Panc1 (cell line): ENCODE data around the gene SPOCK1. TPM values are rescaled to one million over a fixed set of nuclear protein-coding genes. Genes with fewer than 3 reads are reported as not detected.

ENCODE experiments used
- ATAC-seq: fragments of 200-7000 bp; cut with Tn5 transposase; 2 replicates; pipeline ENCODE4 v1.9.1; 2020; ENCODE audit warnings: mild to moderate bottlenecking, moderate library complexity
- BruUV-seq: library from RNA; stranded (reverse); fragments of 400-500 nt; replicated peaks from 2 replicates; lab custom pipeline; 2021; lab: Mats Ljungman, UMichigan
- CTCF ChIA-PET: fragments of 300-600 bp; sonication (Branson Sonifier 250); formaldehyde crosslinking; loops from one replicate; lab custom pipeline; 2022; ENCODE audit warnings: antibody characterized with exemption; lab: Charles Lee
- POLR2A ChIA-PET: fragments of 300-600 bp; sonication (Branson Sonifier 250); formaldehyde crosslinking; loops from one replicate; lab custom pipeline; 2022; ENCODE audit warnings: antibody characterized with exemption; lab: Charles Lee
- DNase-seq: peaks from one replicate; pipeline ENCODE4 v3.0.0-alpha.2; 2010; ENCODE audit warnings: low read depth, low spot score
- H3K27ac ChIP-seq: 2 replicates; pipeline ENCODE4 v1.5.1; 2011; ENCODE audit warnings: mild to moderate bottlenecking, low read length, inconsistent platforms
- H3K27me3 ChIP-seq: fragments of 200-500 bp; sonication (Bioruptor generic); 2 replicates; pipeline ENCODE4 v1.6.0; 2014; ENCODE audit warnings: low read length, inconsistent platforms; ENCODE audit not compliant: control insufficient read depth, insufficient read depth
- H3K36me3 ChIP-seq: fragments of 200-500 bp; sonication (Bioruptor generic); 2 replicates; pipeline ENCODE4 v1.5.1; 2014; ENCODE audit warnings: inconsistent platforms, mild to moderate bottlenecking, low read length, moderate library complexity; ENCODE audit not compliant: control insufficient read depth, insufficient read depth
- H3K4me1 ChIP-seq: 2 replicates; pipeline ENCODE4 v1.5.1; 2011; ENCODE audit warnings: inconsistent platforms, mild to moderate bottlenecking, low read length, moderate library complexity; ENCODE audit not compliant: control insufficient read depth, insufficient read depth
- H3K4me3 ChIP-seq, 2 experiments: 2 replicates each; pipeline ENCODE4 v1.5.1; 2011 to 2012; ENCODE audit warnings: low read depth in 2 of 2, low read length in 2 of 2, mild to moderate bottlenecking in 2 of 2, inconsistent platforms in 1 of 2, moderate library complexity in 1 of 2
- H3K9me3 ChIP-seq: fragments of 200-500 bp; sonication (Bioruptor generic); 2 replicates; pipeline ENCODE4 v1.5.1; 2014; ENCODE audit warnings: low read depth, mild to moderate bottlenecking, inconsistent platforms, low read length, moderate library complexity; ENCODE audit not compliant: control insufficient read depth, insufficient read depth
- CTCF ChIP-seq: fragments of 450-650 bp; IDR thresholded peaks from 2 replicates; pipeline ENCODE4 v1.5.1; 2017; ENCODE audit warnings: mild to moderate bottlenecking
- POLR2AphosphoS5 ChIP-seq: IDR thresholded peaks from 2 replicates; pipeline ENCODE4 v1.6.1; 2012; ENCODE audit warnings: mild to moderate bottlenecking, low read depth, low read length, moderate library complexity
- REST ChIP-seq, 2 experiments: IDR thresholded peaks; 2 replicates each; pipeline ENCODE4 v1.6.1; 2011 to 2012; ENCODE audit warnings: low read depth in 2 of 2, control low read depth in 1 of 2, low read length in 1 of 2, mild to moderate bottlenecking in 1 of 2, moderate library complexity in 1 of 2; ENCODE audit not compliant: insufficient read depth in 1 of 2
- SIN3A ChIP-seq: IDR thresholded peaks from 2 replicates; pipeline ENCODE4 v1.6.1; 2012; ENCODE audit warnings: low read depth, mild to moderate bottlenecking, low read length, moderate library complexity, borderline replicate concordance; ENCODE audit not compliant: insufficient read depth
- TCF7L2 ChIP-seq: IDR thresholded peaks from 2 replicates; pipeline ENCODE4 v1.6.1; 2011; ENCODE audit warnings: mild to moderate bottlenecking, low read depth, low read length, inconsistent platforms
- in situ Hi-C: cut with HindIII; loops from 2 replicates; pipeline ENCODE4 v1.10.0; 2016; ENCODE audit warnings: low sequenced_read_pairs, low pct_unique_long_range_greater_than_20kb
- intact Hi-C: fragments of 100-400 bp; cut with micrococcal nuclease; formaldehyde crosslinking; loops from one replicate; pipeline ENCODE4 v1.10.0; 2022; ENCODE audit not compliant: unreplicated experiment
- total RNA-seq: library from RNA; stranded (reverse); gene quantifications from one replicate; pipeline ENCODE4 v1.2.1, GENCODE V29; 2021; ENCODE audit not compliant: unreplicated experiment

Gene SPOCK1
- total RNA-seq, 1 experiment from 2014 or later, result 15.6 TPM

- H3K4me3 ChIP-seq, result no peak overlapping the region
- BruUV-seq, result no TSS peak
- ChIA-PET POLR2A (no interaction called here), CTCF (no interaction called here)
- no peaks in the 10 kb centered on the region for H3K36me3 ChIP-seq
- in situ Hi-C loops (no loop called here), intact Hi-C loops (no loop called here)
- no peaks in the 10 kb centered on the region for H3K9me3 ChIP-seq
- TF ChIP-seq REST (IDR thresholded peaks at IDR 0.05; ENCODE audit: insufficient read depth in 1 of 2, low read depth in 2 of 2, low read length in 1 of 2), result no peak
- no peak overlapping the region for H3K27ac ChIP-seq
- no peak for DNase-seq
- H3K27me3 ChIP-seq, result peaks cover 2% of the 10 kb centered on the region; the same call in 1 of the 2 replicates
- no peaks in the 10 kb centered on the region for H3K4me1 ChIP-seq
- no peak for ATAC-seq
Measured at GRCh38 chr5:137114529-137114928, 384.6 kb downstream of the SPOCK1 start.

GRCh38 chr5:137113939-137114338 is 385.2 kb downstream of the SPOCK1 start:
- no TSS peak for BruUV-seq
- DNase-seq (no peak), ATAC-seq (no peak)
- Histone ChIP-seq H3K27ac (no peak overlapping the region), H3K36me3 (no peaks in the 10 kb centered on the region), H3K4me1 (no peaks in the 10 kb centered on the region), H3K4me3 (no peak overlapping the region), H3K9me3 (no peaks in the 10 kb centered on the region), H3K27me3 (peaks cover under 1% of the 10 kb centered on the region; the same call in 1 of the 2 replicates)
- TF ChIP-seq TCF7L2, result no peak
- POLR2A ChIA-PET, result no interaction called here
- CTCF ChIA-PET, result no interaction called here
- intact Hi-C loops (no loop called here), in situ Hi-C loops (no loop called here)

- Histone ChIP-seq H3K4me3 (no peak overlapping the region), H3K27ac (no peak overlapping the region), H3K9me3 (no peaks in the 10 kb centered on the region), H3K4me1 (no peaks in the 10 kb centered on the region), H3K36me3 (no peaks in the 10 kb centered on the region), H3K27me3 (no peaks in the 10 kb centered on the region)
- in situ Hi-C loops, result no loop called here
- no TSS peak for BruUV-seq
- ATAC-seq, result no peak
- intact Hi-C loops, result no loop called here
- ChIA-PET CTCF (no interaction called here), POLR2A (no interaction called here)
- no peak for TF ChIP-seq CTCF
- no peak for TF ChIP-seq POLR2AphosphoS5
- no peak for TF ChIP-seq SIN3A
- TF ChIP-seq TCF7L2, result no peak
- no peak for TF ChIP-seq REST (IDR thresholded peaks at IDR 0.05; ENCODE audit: insufficient read depth in 1 of 2, low read depth in 2 of 2, low read length in 1 of 2)
- DNase-seq, result no peak
Measured at GRCh38 chr5:137113161-137113560, 386.0 kb downstream of the SPOCK1 start.
